ENCODE measurements around the gene CLEC14A. TPM values are rescaled to one million over a fixed set of nuclear protein-coding genes. Genes with fewer than 3 reads are reported as not detected.

The CLEC14A gene
- polyA plus RNA-seq, 1 of the 3 experiments (the other 2 are of a cell fraction): 0.02 TPM

DNA sequence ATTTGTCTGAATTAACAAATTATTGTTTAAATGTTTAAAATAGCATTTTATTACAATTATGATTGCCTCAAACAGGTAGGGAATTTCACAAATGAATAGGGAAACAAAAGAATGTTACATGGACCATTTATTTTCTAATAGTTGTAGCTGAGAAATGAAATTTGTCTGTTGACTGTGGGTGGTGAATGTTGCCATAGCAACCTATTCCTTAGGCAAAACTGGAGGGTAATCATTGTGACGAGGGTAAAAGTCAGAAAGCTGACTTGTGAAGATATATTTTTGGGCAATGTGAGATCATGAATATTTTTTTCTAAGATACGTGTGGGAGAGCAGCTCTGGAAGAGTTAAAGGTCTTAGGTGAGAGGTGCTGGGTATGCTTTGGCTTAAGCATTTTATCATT is 24.2 kb upstream of the CLEC14A start:
- Histone ChIP-seq H3K27me3 (ENCODE audit: insufficient read depth) (no peaks in the 10 kb centered on the region), H3K36me3 (replicated peaks in 1 of 2; ENCODE audit: control insufficient read depth in 1 of 2, insufficient read depth in 2 of 2, low read length in 1 of 2) (no peaks in the 10 kb centered on the region), H3K4me3 (ENCODE audit: low read depth in 2 of 2, low read length in 1 of 2) (no peak overlapping the region), H3K27ac (ENCODE audit: low read depth in 2 of 2, low read length in 1 of 2) (no peak overlapping the region), H2AFZ (ENCODE audit: low read depth) (no peak overlapping the region), H3K9me3 (no peaks in the 10 kb centered on the region), H3K79me2 (ENCODE audit: insufficient read depth) (no peaks in the 10 kb centered on the region), H3K4me2 (no peak overlapping the region), H3F3A (replicated peaks; ENCODE audit: insufficient read depth) (no peaks in the 10 kb centered on the region), H4K20me1 (ENCODE audit: insufficient read depth) (no peaks in the 10 kb centered on the region), H3K9ac (no peak overlapping the region), H3K4me1 (ENCODE audit: control insufficient read depth in 1 of 2, insufficient read depth in 2 of 2, low read depth in 1 of 2, low read length in 1 of 2) (no peaks in the 10 kb centered on the region), H3K9me2 (no peaks in the 10 kb centered on the region)
- 0% methylated on average over 2 of the region's 2 CpGs for WGBS (ENCODE audit: low lambda C conversion rate)
- no peak for TF ChIP-seq GABPA (IDR thresholded peaks at IDR 0.05; ENCODE audit: low read depth)
- no peak for TF ChIP-seq EZH2phosphoT487 (IDR thresholded peaks at IDR 0.05; ENCODE audit: borderline replicate concordance, low read depth)
- no peak for TF ChIP-seq POLR2AphosphoS5 (IDR thresholded peaks at IDR 0.05; ENCODE audit: low read depth, low read length)
- TF ChIP-seq TCF12 (IDR thresholded peaks at IDR 0.05): no peak
- TF ChIP-seq SMC3 (IDR thresholded peaks at IDR 0.05; ENCODE audit: low read depth, low read length): no peak
- TF ChIP-seq, protein P1, sequence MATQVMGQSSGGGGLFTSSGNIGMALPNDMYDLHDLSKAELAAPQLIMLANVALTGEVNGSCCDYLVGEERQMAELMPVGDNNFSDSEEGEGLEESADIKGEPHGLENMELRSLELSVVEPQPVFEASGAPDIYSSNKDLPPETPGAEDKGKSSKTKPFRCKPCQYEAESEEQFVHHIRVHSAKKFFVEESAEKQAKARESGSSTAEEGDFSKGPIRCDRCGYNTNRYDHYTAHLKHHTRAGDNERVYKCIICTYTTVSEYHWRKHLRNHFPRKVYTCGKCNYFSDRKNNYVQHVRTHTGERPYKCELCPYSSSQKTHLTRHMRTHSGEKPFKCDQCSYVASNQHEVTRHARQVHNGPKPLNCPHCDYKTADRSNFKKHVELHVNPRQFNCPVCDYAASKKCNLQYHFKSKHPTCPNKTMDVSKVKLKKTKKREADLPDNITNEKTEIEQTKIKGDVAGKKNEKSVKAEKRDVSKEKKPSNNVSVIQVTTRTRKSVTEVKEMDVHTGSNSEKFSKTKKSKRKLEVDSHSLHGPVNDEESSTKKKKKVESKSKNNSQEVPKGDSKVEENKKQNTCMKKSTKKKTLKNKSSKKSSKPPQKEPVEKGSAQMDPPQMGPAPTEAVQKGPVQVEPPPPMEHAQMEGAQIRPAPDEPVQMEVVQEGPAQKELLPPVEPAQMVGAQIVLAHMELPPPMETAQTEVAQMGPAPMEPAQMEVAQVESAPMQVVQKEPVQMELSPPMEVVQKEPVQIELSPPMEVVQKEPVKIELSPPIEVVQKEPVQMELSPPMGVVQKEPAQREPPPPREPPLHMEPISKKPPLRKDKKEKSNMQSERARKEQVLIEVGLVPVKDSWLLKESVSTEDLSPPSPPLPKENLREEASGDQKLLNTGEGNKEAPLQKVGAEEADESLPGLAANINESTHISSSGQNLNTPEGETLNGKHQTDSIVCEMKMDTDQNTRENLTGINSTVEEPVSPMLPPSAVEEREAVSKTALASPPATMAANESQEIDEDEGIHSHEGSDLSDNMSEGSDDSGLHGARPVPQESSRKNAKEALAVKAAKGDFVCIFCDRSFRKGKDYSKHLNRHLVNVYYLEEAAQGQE (IDR thresholded peaks at IDR 0.05; ENCODE audit: low read depth, low read length): no peak
- TF ChIP-seq, protein P2, sequence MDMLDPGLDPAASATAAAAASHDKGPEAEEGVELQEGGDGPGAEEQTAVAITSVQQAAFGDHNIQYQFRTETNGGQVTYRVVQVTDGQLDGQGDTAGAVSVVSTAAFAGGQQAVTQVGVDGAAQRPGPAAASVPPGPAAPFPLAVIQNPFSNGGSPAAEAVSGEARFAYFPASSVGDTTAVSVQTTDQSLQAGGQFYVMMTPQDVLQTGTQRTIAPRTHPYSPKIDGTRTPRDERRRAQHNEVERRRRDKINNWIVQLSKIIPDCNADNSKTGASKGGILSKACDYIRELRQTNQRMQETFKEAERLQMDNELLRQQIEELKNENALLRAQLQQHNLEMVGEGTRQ (IDR thresholded peaks at IDR 0.05; ENCODE audit: borderline replicate concordance, low read depth, low read length): no peak
- TF ChIP-seq, protein P3, sequence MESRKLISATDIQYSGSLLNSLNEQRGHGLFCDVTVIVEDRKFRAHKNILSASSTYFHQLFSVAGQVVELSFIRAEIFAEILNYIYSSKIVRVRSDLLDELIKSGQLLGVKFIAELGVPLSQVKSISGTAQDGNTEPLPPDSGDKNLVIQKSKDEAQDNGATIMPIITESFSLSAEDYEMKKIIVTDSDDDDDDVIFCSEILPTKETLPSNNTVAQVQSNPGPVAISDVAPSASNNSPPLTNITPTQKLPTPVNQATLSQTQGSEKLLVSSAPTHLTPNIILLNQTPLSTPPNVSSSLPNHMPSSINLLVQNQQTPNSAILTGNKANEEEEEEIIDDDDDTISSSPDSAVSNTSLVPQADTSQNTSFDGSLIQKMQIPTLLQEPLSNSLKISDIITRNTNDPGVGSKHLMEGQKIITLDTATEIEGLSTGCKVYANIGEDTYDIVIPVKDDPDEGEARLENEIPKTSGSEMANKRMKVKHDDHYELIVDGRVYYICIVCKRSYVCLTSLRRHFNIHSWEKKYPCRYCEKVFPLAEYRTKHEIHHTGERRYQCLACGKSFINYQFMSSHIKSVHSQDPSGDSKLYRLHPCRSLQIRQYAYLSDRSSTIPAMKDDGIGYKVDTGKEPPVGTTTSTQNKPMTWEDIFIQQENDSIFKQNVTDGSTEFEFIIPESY (IDR thresholded peaks at IDR 0.05; ENCODE audit: borderline replicate concordance, low read depth): no peak
- TF ChIP-seq YY1 (IDR thresholded peaks at IDR 0.05; ENCODE audit: low read depth): no peak
- TF ChIP-seq RXRA (IDR thresholded peaks at IDR 0.05; ENCODE audit: borderline replicate concordance, low read depth): no peak
- TF ChIP-seq FOXM1 (IDR thresholded peaks at IDR 0.05; ENCODE audit: low read depth): no peak
- TF ChIP-seq, protein P4, sequence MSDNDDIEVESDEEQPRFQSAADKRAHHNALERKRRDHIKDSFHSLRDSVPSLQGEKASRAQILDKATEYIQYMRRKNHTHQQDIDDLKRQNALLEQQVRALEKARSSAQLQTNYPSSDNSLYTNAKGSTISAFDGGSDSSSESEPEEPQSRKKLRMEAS (IDR thresholded peaks at IDR 0.05; ENCODE audit: low read depth): no peak
- POLR2A ChIA-PET: no interaction called here
- no peak for DNase-seq
- CTCF ChIA-PET: no interaction called here

Data from SK-N-SH (cell line).